PFSK-1 (cell line): ENCODE results near the gene NAA20.

Experiments
- FOXP2 ChIP-seq: optimal IDR thresholded peaks from 2 replicates; pipeline ENCODE3; 2011; ENCODE audit warnings: borderline replicate concordance, control low read depth, inconsistent platforms; ENCODE audit not compliant: insufficient read depth; ENCODE audit errors: extremely low read length, extremely low read depth
- POLR2AphosphoS5 ChIP-seq: IDR thresholded peaks from 2 replicates; pipeline ENCODE4 v1.6.1; 2012; ENCODE audit warnings: low read depth, mild to moderate bottlenecking, control low read depth, low read length, moderate library complexity
- SIN3A ChIP-seq: IDR thresholded peaks from 2 replicates; pipeline ENCODE4 v1.6.1; 2012; ENCODE audit warnings: mild to moderate bottlenecking, low read length, moderate library complexity, borderline replicate concordance; ENCODE audit not compliant: insufficient read depth
- TAF1 ChIP-seq: IDR thresholded peaks from 2 replicates; pipeline ENCODE4 v1.6.1; 2012; ENCODE audit warnings: low read length, control low read depth, borderline replicate concordance; ENCODE audit not compliant: insufficient read depth
- TF ChIP-seq, protein P1 (sequence below), 2 experiments: IDR thresholded peaks; 2 replicates each; pipeline versions ENCODE4 v1.6.1 to v1.8.0; 2011 to 2012; ENCODE audit warnings: low read depth in 2 of 2, low read length in 2 of 2, control low read depth in 1 of 2, inconsistent platforms in 1 of 2, mild to moderate bottlenecking in 1 of 2, moderate library complexity in 1 of 2; ENCODE audit not compliant: insufficient read depth in 1 of 2

DNA sequence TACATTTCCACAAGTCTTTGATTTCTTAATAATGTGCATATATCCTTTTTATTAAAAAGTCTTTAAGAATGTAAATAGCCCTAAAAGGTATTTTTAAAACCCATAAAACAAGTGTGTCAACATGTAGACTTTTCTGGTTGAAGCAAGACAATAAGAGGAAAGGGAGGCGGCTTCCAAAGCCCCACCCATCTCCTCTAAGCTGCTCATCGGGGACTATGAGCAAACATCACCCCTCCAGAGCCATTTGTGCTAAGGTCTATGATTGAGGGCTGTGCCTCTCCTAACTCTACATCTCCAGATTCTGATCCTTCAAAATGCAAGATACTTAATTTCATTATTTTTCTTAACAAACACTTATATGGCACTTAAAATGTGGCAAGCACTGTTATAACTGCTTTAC lies 2.5 kb upstream of the NAA20 start:
- no peak for TF ChIP-seq POLR2AphosphoS5
- TF ChIP-seq, protein P1, sequence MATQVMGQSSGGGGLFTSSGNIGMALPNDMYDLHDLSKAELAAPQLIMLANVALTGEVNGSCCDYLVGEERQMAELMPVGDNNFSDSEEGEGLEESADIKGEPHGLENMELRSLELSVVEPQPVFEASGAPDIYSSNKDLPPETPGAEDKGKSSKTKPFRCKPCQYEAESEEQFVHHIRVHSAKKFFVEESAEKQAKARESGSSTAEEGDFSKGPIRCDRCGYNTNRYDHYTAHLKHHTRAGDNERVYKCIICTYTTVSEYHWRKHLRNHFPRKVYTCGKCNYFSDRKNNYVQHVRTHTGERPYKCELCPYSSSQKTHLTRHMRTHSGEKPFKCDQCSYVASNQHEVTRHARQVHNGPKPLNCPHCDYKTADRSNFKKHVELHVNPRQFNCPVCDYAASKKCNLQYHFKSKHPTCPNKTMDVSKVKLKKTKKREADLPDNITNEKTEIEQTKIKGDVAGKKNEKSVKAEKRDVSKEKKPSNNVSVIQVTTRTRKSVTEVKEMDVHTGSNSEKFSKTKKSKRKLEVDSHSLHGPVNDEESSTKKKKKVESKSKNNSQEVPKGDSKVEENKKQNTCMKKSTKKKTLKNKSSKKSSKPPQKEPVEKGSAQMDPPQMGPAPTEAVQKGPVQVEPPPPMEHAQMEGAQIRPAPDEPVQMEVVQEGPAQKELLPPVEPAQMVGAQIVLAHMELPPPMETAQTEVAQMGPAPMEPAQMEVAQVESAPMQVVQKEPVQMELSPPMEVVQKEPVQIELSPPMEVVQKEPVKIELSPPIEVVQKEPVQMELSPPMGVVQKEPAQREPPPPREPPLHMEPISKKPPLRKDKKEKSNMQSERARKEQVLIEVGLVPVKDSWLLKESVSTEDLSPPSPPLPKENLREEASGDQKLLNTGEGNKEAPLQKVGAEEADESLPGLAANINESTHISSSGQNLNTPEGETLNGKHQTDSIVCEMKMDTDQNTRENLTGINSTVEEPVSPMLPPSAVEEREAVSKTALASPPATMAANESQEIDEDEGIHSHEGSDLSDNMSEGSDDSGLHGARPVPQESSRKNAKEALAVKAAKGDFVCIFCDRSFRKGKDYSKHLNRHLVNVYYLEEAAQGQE (IDR thresholded peaks at IDR 0.05; ENCODE audit: insufficient read depth in 1 of 2, low read depth in 2 of 2, low read length in 2 of 2) = no peak
- no peak for TF ChIP-seq TAF1
- TF ChIP-seq SIN3A = no peak
- TF ChIP-seq FOXP2 = no peak
